GM12891 (cell line): ENCODE measurements around the gene CWC15.

Source experiments
- POLR2A ChIP-seq: IDR thresholded peaks from 2 replicates; pipeline ENCODE4 v1.6.1; 2011; ENCODE audit warnings: low read depth, low read length, control low read depth
- POLR2AphosphoS5 ChIP-seq: IDR thresholded peaks from 2 replicates; pipeline ENCODE4 v1.6.1; 2011; ENCODE audit warnings: low read depth, low read length, control low read depth

GRCh38 chr11:94987378-94987777 lies 14.0 kb upstream of the CWC15 start:
- TF ChIP-seq POLR2A = no peak
- no peak for TF ChIP-seq POLR2AphosphoS5
